ENCODE results near the gene RRP15. TPM values are rescaled to one million over a fixed set of nuclear protein-coding genes. Genes with fewer than 3 reads are reported as not detected.

RRP15 gene
- 10 to 100 TPM in 3 of 4 donors, 1 to 10 TPM in 1; 2.6 to 21.8 (median 12.9) TPM for total RNA-seq

- Histone ChIP-seq H3K9me3 (no peaks in the 10 kb centered on the region), H3K4me1 (no peaks in the 10 kb centered on the region), H3K27me3 (peaks cover 0 to 2% of the 10 kb centered on the region in 2 donors), H3K36me3 (no peaks in the 10 kb centered on the region), H3K27ac (peak within 1 kb of the TSS; percentile 84), H3K4me3 (peak within 1 kb of the TSS; percentile 50 to 53)
- peak; percentile 85 to 86 for DNase-seq
- TF ChIP-seq CTCF (IDR thresholded peaks at IDR 0.05) (peak in 1 of 4 experiments; percentile 26), POLR2A (IDR thresholded peaks at IDR 0.05) (peak in 1 of 2 donors; percentile 46)
- intact Hi-C loops (cut with DNase I; ENCODE audit: low total_unique reads): no loop called here
These were observed at the start of gene RRP15 for GRCh38 chr1:218284917-218285635. RRP15 (plus strand) TSS chr1:218285293; CDS start chr1:218285317, 24 bp downstream.

GRCh38 chr1:218242171-218242570 is 42.9 kb upstream of the RRP15 start:
- intact Hi-C loops (cut with DNase I; ENCODE audit: low total_unique reads): no loop called here
- H3K4me1 ChIP-seq: no peaks in the 10 kb centered on the region

GRCh38 chr1:218247339-218247738 is 37.8 kb upstream of the RRP15 start:
- no peak for TF ChIP-seq POLR2A (IDR thresholded peaks at IDR 0.05)
- no peaks in the 10 kb centered on the region for H3K27me3 ChIP-seq
- H3K9me3 ChIP-seq: no peaks in the 10 kb centered on the region
- H3K4me3 ChIP-seq: no peak overlapping the region
- no peak overlapping the region for H3K27ac ChIP-seq
- DNase-seq: no peak
- intact Hi-C loops (cut with DNase I; ENCODE audit: low total_unique reads): no loop called here
- no peaks in the 10 kb centered on the region for H3K4me1 ChIP-seq
- H3K36me3 ChIP-seq: no peaks in the 10 kb centered on the region

More at GRCh38 chr1:218242171-218242570, 42.9 kb upstream of the RRP15 start:
- H3K9me3 ChIP-seq: no peaks in the 10 kb centered on the region
- DNase-seq: no peak
- H3K4me3 ChIP-seq: no peak overlapping the region
- TF ChIP-seq CTCF (IDR thresholded peaks at IDR 0.05): no peak
- no peak for TF ChIP-seq POLR2A (IDR thresholded peaks at IDR 0.05)
- H3K27ac ChIP-seq: no peak overlapping the region
- no peaks in the 10 kb centered on the region for H3K27me3 ChIP-seq
- H3K36me3 ChIP-seq: no peaks in the 10 kb centered on the region

- no peak for DNase-seq
- Histone ChIP-seq H3K27ac (no peak overlapping the region), H3K9me3 (no peaks in the 10 kb centered on the region), H3K27me3 (no peaks in the 10 kb centered on the region), H3K4me3 (no peak overlapping the region), H3K4me1 (no peaks in the 10 kb centered on the region), H3K36me3 (no peaks in the 10 kb centered on the region)
- intact Hi-C loops (cut with DNase I; ENCODE audit: low total_unique reads): no loop called here
- no peak for TF ChIP-seq CTCF (IDR thresholded peaks at IDR 0.05)
- no peak for TF ChIP-seq POLR2A (IDR thresholded peaks at IDR 0.05)
These were observed 35.6 kb upstream of the RRP15 start for GRCh38 chr1:218249338-218250140.

- H3K4me3 ChIP-seq: no peak overlapping the region
- H3K27ac ChIP-seq: no peak overlapping the region
- H3K9me3 ChIP-seq: no peaks in the 10 kb centered on the region
- DNase-seq: no peak
- TF ChIP-seq POLR2A (IDR thresholded peaks at IDR 0.05) (no peak), CTCF (IDR thresholded peaks at IDR 0.05) (no peak)
- H3K27me3 ChIP-seq: no peaks in the 10 kb centered on the region
- intact Hi-C loops (cut with DNase I; ENCODE audit: low total_unique reads): no loop called here
- H3K4me1 ChIP-seq: no peaks in the 10 kb centered on the region
- H3K36me3 ChIP-seq: no peaks in the 10 kb centered on the region
These were observed 34.6 kb upstream of the RRP15 start for GRCh38 chr1:218250492-218250891.
